Activated naive CD4-positive, alpha-beta T cell treated with anti-CD3 and anti-CD28 coated beads for 36 hours (primary cell): Measurements from ENCODE around the gene MORN1. TPM values are rescaled to one million over a fixed set of nuclear protein-coding genes. Genes with fewer than 3 reads are reported as not detected.

Experiments used
- CTCF ChIA-PET: fragments of 350-600 bp; sonication (Branson Sonifier 250); formaldehyde crosslinking; loops from one replicate; lab custom pipeline; 2021; ENCODE audit warnings: antibody characterized with exemption; lab: Charles Lee
- DNase-seq: peaks from one replicate; pipeline ENCODE4 v3.0.0-alpha.2; 2020
- H3K27ac Mint-ChIP-seq: one replicate; pipeline ENCODE4 v1.8.0; 2021; ENCODE audit warnings: mild to moderate bottlenecking, mixed read lengths
- H3K27me3 Mint-ChIP-seq: one replicate; pipeline ENCODE4 v1.8.0; 2021; ENCODE audit warnings: low read depth, mixed read lengths
- H3K36me3 Mint-ChIP-seq: one replicate; pipeline ENCODE4 v1.8.0; 2021; ENCODE audit warnings: low read depth, mixed read lengths
- H3K4me1 Mint-ChIP-seq: one replicate; pipeline ENCODE4 v1.8.0; 2021; ENCODE audit warnings: low read depth, mixed read lengths
- H3K4me3 Mint-ChIP-seq: one replicate; pipeline ENCODE4 v1.8.0; 2021; ENCODE audit warnings: mild to moderate bottlenecking, moderate library complexity, mixed read lengths
- H3K9me3 Mint-ChIP-seq: one replicate; pipeline ENCODE4 v1.8.0; 2021; ENCODE audit warnings: mixed read lengths
- intact Hi-C: fragments of 100-400 bp; cut with micrococcal nuclease; formaldehyde crosslinking; loops from one replicate; pipeline ENCODE4 v1.15.1; 2023
- total RNA-seq, 2 experiments: library from RNA; stranded (reverse); gene quantifications; one replicate each; pipeline ENCODE4 v1.2.3, GENCODE V29; 2021

MORN1 gene
- total RNA-seq, 2 experiments from 2014 or later: 3.2 to 4.9 TPM

GRCh38 chr1:2274929-2275475, 116.4 kb downstream of the MORN1 start:
- CTCF ChIA-PET: no interaction called here
- Mint-ChIP-seq H3K27ac (peak overlapping the region; percentile 72), H3K4me1 (peaks cover 69% of the 10 kb centered on the region), H3K4me3 (no peak overlapping the region), H3K27me3 (no peaks in the 10 kb centered on the region), H3K9me3 (no peaks in the 10 kb centered on the region), H3K36me3 (peaks cover 8% of the 10 kb centered on the region)
- no peak for DNase-seq
- intact Hi-C loops: no loop called here

GRCh38 chr1:2274231-2274928, 117.0 kb downstream of the MORN1 start:
- H3K36me3 Mint-ChIP-seq: peaks cover 8% of the 10 kb centered on the region
- CTCF ChIA-PET: no interaction called here
- H3K4me1 Mint-ChIP-seq: peaks cover 71% of the 10 kb centered on the region
- H3K27me3 Mint-ChIP-seq: no peaks in the 10 kb centered on the region
- intact Hi-C loops: no loop called here
- peak overlapping the region; percentile 72 for H3K27ac Mint-ChIP-seq
- no peak for DNase-seq
- no peaks in the 10 kb centered on the region for H3K9me3 Mint-ChIP-seq
- H3K4me3 Mint-ChIP-seq: no peak overlapping the region

- no peaks in the 10 kb centered on the region for H3K27me3 Mint-ChIP-seq
Observed at GRCh38 chr1:2273401-2274090, 117.8 kb downstream of the MORN1 start.

GRCh38 chr1:2272686-2273400, 118.5 kb downstream of the MORN1 start:
- Mint-ChIP-seq H3K27ac (peak overlapping the region; percentile 63), H3K36me3 (peaks cover 7% of the 10 kb centered on the region), H3K9me3 (no peaks in the 10 kb centered on the region), H3K27me3 (no peaks in the 10 kb centered on the region), H3K4me3 (no peak overlapping the region), H3K4me1 (peaks cover 75% of the 10 kb centered on the region)
- CTCF ChIA-PET: no interaction called here
- intact Hi-C loops: no loop called here
- no peak for DNase-seq

More at GRCh38 chr1:2273401-2274090, 117.8 kb downstream of the MORN1 start:
- H3K27ac Mint-ChIP-seq: peak overlapping the region; percentile 63
- no peaks in the 10 kb centered on the region for H3K9me3 Mint-ChIP-seq
- H3K4me1 Mint-ChIP-seq: peaks cover 75% of the 10 kb centered on the region
- H3K4me3 Mint-ChIP-seq: no peak overlapping the region
- peaks cover 7% of the 10 kb centered on the region for H3K36me3 Mint-ChIP-seq
- no peak for DNase-seq
- CTCF ChIA-PET: no interaction called here
- intact Hi-C loops: no loop called here

GRCh38 chr1:2271841-2272655, 119.3 kb downstream of the MORN1 start:
- CTCF ChIA-PET: no interaction called here
- Mint-ChIP-seq H3K36me3 (peaks cover 2% of the 10 kb centered on the region), H3K9me3 (no peaks in the 10 kb centered on the region), H3K4me3 (no peak overlapping the region), H3K4me1 (peaks cover 69% of the 10 kb centered on the region), H3K27me3 (no peaks in the 10 kb centered on the region), H3K27ac (no peak overlapping the region)
- intact Hi-C loops: no loop called here
- no peak for DNase-seq

Other genes starting within 250 kb of the MORN1 start
- 10 to 100 TPM; 48.2 to 54.4 TPM for gene FAAP20, start 196.8 kb downstream of the MORN1 start, total RNA-seq
- 10 to 100 TPM; 25.5 to 26.3 TPM for gene SKI, start 163.2 kb downstream of the MORN1 start, total RNA-seq
- 100 to 1,000 TPM; 115 to 124 TPM for gene RER1, start 287 bp upstream of the MORN1 start, total RNA-seq
- 1 to 10 TPM; 8.6 to 9.1 TPM for gene PEX10, start 21.0 kb upstream of the MORN1 start, total RNA-seq
- 1 to 10 TPM; 2.1 TPM for gene PLCH2, start 84.7 kb upstream of the MORN1 start, total RNA-seq
- gene PANK4, start 135.0 kb upstream of the MORN1 start, total RNA-seq: 10 to 100 TPM; 46.6 to 51.4 TPM
- not detected for gene HES5, start 138.7 kb upstream of the MORN1 start, total RNA-seq
- 100 to 1,000 TPM; 120 to 123 TPM for gene TNFRSF14, start 164.8 kb upstream of the MORN1 start, total RNA-seq
- 10 to 100 TPM; 21.8 to 22.1 TPM for gene PRXL2B, start 195.2 kb upstream of the MORN1 start, total RNA-seq
- 1 to 10 TPM; 1.2 to 1.5 TPM for gene MMEL1, start 241.5 kb upstream of the MORN1 start, total RNA-seq